ENCODE measurements around the gene PRRT4.

Gene PRRT4

DNA sequence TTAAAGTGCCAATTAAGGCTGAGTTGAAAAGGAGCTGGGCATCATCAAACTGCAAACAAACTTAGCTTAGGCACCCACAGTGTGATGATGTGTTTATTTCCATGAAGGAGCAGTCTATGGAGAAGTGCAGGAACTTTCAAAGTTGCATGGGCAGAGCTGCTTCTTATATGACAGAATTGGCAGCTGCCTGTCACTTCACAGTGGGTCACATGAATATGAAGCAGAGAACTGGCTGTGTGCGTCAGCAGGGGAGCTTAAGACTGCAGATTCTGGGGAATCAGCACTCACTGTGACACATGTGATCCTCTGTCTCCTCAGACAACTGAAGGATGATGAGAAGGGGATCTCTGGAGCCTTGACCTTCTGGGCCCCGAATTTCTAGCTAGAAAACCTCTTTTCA is 54.4 kb downstream of the PRRT4 start:
- DNase-seq (ENCODE audit: insufficient read length, low spot score) (no peak), FAIRE-seq (no peak)
- TF ChIP-seq, protein P1, sequence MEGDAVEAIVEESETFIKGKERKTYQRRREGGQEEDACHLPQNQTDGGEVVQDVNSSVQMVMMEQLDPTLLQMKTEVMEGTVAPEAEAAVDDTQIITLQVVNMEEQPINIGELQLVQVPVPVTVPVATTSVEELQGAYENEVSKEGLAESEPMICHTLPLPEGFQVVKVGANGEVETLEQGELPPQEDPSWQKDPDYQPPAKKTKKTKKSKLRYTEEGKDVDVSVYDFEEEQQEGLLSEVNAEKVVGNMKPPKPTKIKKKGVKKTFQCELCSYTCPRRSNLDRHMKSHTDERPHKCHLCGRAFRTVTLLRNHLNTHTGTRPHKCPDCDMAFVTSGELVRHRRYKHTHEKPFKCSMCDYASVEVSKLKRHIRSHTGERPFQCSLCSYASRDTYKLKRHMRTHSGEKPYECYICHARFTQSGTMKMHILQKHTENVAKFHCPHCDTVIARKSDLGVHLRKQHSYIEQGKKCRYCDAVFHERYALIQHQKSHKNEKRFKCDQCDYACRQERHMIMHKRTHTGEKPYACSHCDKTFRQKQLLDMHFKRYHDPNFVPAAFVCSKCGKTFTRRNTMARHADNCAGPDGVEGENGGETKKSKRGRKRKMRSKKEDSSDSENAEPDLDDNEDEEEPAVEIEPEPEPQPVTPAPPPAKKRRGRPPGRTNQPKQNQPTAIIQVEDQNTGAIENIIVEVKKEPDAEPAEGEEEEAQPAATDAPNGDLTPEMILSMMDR (IDR thresholded peaks at IDR 0.05; ENCODE audit: insufficient read depth, missing control alignments) = no peak

DNA sequence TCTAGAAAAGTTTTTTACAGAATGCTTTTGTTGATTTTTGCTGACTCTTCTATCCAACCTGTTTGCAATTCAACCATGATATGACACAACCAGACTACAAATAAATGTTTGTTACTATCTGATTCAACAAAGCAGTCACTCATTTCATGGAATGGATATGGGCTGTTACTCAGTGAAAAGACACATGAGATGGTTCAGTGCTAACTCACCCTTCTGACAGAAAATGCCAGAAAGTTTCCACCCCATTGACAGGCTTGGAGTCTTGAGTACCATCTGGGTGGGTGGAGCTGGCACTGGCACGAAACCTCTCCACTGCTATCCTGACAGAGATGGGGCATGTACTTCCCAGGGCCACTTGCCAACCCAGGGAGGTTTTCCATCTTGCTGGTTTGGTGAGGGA is 57.3 kb downstream of the PRRT4 start:
- no peak for DNase-seq (ENCODE audit: insufficient read length, low spot score)
- TF ChIP-seq, protein P1 (IDR thresholded peaks at IDR 0.05; ENCODE audit: insufficient read depth, missing control alignments) = no peak
- FAIRE-seq = no peak

DNA sequence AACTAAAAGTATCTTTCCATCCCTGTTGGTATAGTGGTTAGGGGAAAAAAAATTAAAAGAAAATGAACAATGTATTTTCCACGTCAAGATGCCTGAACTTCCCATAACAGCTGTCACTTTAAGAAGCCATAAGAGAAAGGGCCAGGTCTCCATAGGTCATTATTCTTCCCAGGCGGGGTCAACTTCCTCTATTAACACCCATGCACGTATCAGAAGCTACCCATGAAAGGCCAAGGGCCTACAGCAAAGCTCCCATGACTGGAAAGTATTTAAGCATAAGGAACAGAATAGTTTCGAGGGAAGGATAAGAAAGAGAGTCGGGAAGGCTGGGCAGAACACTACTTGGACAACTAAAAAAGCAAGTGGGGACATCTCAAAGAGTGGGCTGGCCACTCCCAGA is 57.8 kb downstream of the PRRT4 start:
- TF ChIP-seq, protein P1 (IDR thresholded peaks at IDR 0.05; ENCODE audit: insufficient read depth, missing control alignments) = no peak
- DNase-seq (ENCODE audit: insufficient read length, low spot score) = no peak
- FAIRE-seq = no peak

- FAIRE-seq = no peak
Measured at GRCh38 chr7:128303133-128303532, 58.4 kb downstream of the PRRT4 start.

GRCh38 chr7:128302139-128302538 is 59.4 kb downstream of the PRRT4 start:
- DNase-seq (ENCODE audit: insufficient read length, low spot score) (no peak), FAIRE-seq (no peak)
- TF ChIP-seq, protein P1 (IDR thresholded peaks at IDR 0.05; ENCODE audit: insufficient read depth, missing control alignments) = no peak

More at GRCh38 chr7:128303133-128303532, 58.4 kb downstream of the PRRT4 start:
- TF ChIP-seq, protein P1 (IDR thresholded peaks at IDR 0.05; ENCODE audit: insufficient read depth, missing control alignments) = no peak
- no peak for DNase-seq (ENCODE audit: insufficient read length, low spot score)
